GM19468 (cell line): ENCODE data around the gene ZNF518B.
A peak's percentile ranks its signal among the peaks of the same experiment; 100 is the strongest.
"Not testable (repeated sequence)": the region's sequence is repeated elsewhere in the genome, so short reads cannot be mapped to it uniquely, and the experiment has no call there.

Source experiments
- ATAC-seq: cut with Tn5 transposase; IDR thresholded peaks from one replicate; pipeline ENCODE4 v1.9.1; 2021; ENCODE audit warnings: mild to moderate bottlenecking, moderate library complexity, moderate number of reproducible peaks; ENCODE audit not compliant: unreplicated experiment; ENCODE audit errors: extremely low read depth

The ZNF518B gene

GRCh38 chr4:10456595-10457254 is 501 bp downstream of the ZNF518B start:
- ATAC-seq = peak; percentile 30

- ATAC-seq = no peak
Observed at GRCh38 chr4:10456260-10456594, 999 bp downstream of the ZNF518B start.

GRCh38 chr4:10455133-10455532 is 2.1 kb downstream of the ZNF518B start:
- ATAC-seq = no peak

GRCh38 chr4:10454726-10455125 is 2.5 kb downstream of the ZNF518B start:
- no peak for ATAC-seq

GRCh38 chr4:10454121-10454520 is 3.1 kb downstream of the ZNF518B start:
- no peak for ATAC-seq

- ATAC-seq = no peak
Observed at GRCh38 chr4:10448991-10449390, 8.2 kb downstream of the ZNF518B start.

GRCh38 chr4:10442976-10443375 is 14.2 kb downstream of the ZNF518B start:
- no peak for ATAC-seq

GRCh38 chr4:10441512-10441911 is 15.7 kb downstream of the ZNF518B start:
- ATAC-seq = no peak

GRCh38 chr4:10438924-10439323 is 18.3 kb downstream of the ZNF518B start:
- ATAC-seq = no peak

- no peak for ATAC-seq
Observed at GRCh38 chr4:10437735-10438134, 19.5 kb downstream of the ZNF518B start.

- ATAC-seq = not testable (repeated sequence)
Observed at GRCh38 chr4:10427680-10428079, 29.5 kb downstream of the ZNF518B start.

GRCh38 chr4:10421344-10422055 is 35.7 kb downstream of the ZNF518B start:
- no peak for ATAC-seq

- ATAC-seq = no peak
Observed at GRCh38 chr4:10417740-10418139, 39.5 kb downstream of the ZNF518B start.

GRCh38 chr4:10416441-10416840 is 40.8 kb downstream of the ZNF518B start:
- ATAC-seq = no peak

GRCh38 chr4:10413177-10413576 is 44.0 kb downstream of the ZNF518B start:
- ATAC-seq = peak; percentile 48

GRCh38 chr4:10405672-10406071 is 51.6 kb downstream of the ZNF518B start:
- ATAC-seq = no peak

GRCh38 chr4:10403633-10404445 is 53.4 kb downstream of the ZNF518B start:
- ATAC-seq = no peak

GRCh38 chr4:10395971-10396580 is 61.1 kb downstream of the ZNF518B start:
- ATAC-seq = no peak
